ENCODE data around the gene SIK2.

- TF ChIP-seq POLR2A (IDR thresholded peaks at IDR 0.05) (no peak), CTCF (IDR thresholded peaks at IDR 0.05) (no peak), EP300 (IDR thresholded peaks at IDR 0.05) (no peak)
These were observed 30.4 kb downstream of the SIK2 start for GRCh38 chr11:111632516-111633220.
